A549 (cell line): ENCODE results near the gene BRF1. TPM values are rescaled to one million over a fixed set of nuclear protein-coding genes. Genes with fewer than 3 reads are reported as not detected.

Experiments
- ATAC-seq, 2 experiments: fragments of 200-7000 bp in 1 of 2; fragments of >200 bp in 1 of 2; cut with Nextera tagmentation in 1 of 2; cut with Tn5 transposase in 1 of 2; 3 replicates each; pipeline versions ENCODE4 v1.8.0 to v1.9.1; 2018 to 2020; ENCODE audit warnings: mild to moderate bottlenecking in 1 of 2, moderate library complexity in 1 of 2
- CTCF ChIA-PET: fragments of 300-600 bp; sonication (Branson Sonifier 250); formaldehyde crosslinking; extraction: SDS; loops from one replicate; lab custom pipeline; 2021; ENCODE audit warnings: antibody characterized with exemption, inconsistent platforms; lab: Yijun Ruan, JAX
- POLR2A ChIA-PET: fragments of 350-600 bp; formaldehyde crosslinking; extraction: SDS; loops from one replicate; lab custom pipeline; 2021; ENCODE audit warnings: antibody characterized with exemption, inconsistent platforms; lab: Yijun Ruan, JAX
- DNase-seq, 2 experiments: peaks; one replicate each; pipeline versions ENCODE4 v3.0.0 to v3.0.0-alpha.2; 2011 to 2016; ENCODE audit warnings: low read depth in 1 of 2, low spot score in 1 of 2
- FAIRE-seq: peaks from 2 replicates; lab custom pipeline; 2011; peaks lifted over from hg19 to GRCh38; lab: Jason Lieb, UNC
- H3K27ac ChIP-seq, 2 experiments: fragments of >200 bp; sonication (Bioruptor Twin); formaldehyde crosslinking; 3 replicates each; pipeline ENCODE4 v1.5.1; 2016 to 2017
- H3K4me1 ChIP-seq: fragments of >200 bp; sonication (Bioruptor Twin); formaldehyde crosslinking; 3 replicates; pipeline ENCODE4 v1.6.1; 2016
- H3K4me2 ChIP-seq: fragments of >200 bp; sonication (Bioruptor Twin); formaldehyde crosslinking; 3 replicates; pipeline ENCODE4 v1.6.1; 2016
- H3K4me3 ChIP-seq: fragments of >200 bp; sonication (Bioruptor Twin); formaldehyde crosslinking; 3 replicates; pipeline ENCODE4 v1.5.1; 2016
- H3K9me3 ChIP-seq: fragments of >200 bp; sonication (Bioruptor Twin); formaldehyde crosslinking; 3 replicates; pipeline ENCODE4 v1.6.1; 2016
- ATOH8 ChIP-seq: fragments of 250-450 bp; sonication (Bioruptor Pico); IDR thresholded peaks from 2 replicates; pipeline ENCODE4 v1.5.0; 2020; ENCODE audit warnings: low read depth, mild to moderate bottlenecking, moderate library complexity
- BCL3 ChIP-seq: fragments of >200 bp; sonication (Bioruptor Twin); formaldehyde crosslinking; IDR thresholded peaks from 3 replicates; pipeline ENCODE4 v1.6.1; 2016
- CBX8 ChIP-seq: fragments of 200-600 bp; sonication (generic); IDR thresholded peaks from 2 replicates; pipeline ENCODE4 v1.6.1; 2016
- CEBPB ChIP-seq, 2 experiments: fragments of >200 bp in 1 of 2; sonication (Bioruptor Twin) in 1 of 2; formaldehyde crosslinking in 1 of 2; IDR thresholded peaks; 2 replicates each; pipeline ENCODE4 v1.6.1; 2012 to 2016
- CTCF ChIP-seq: fragments of >200 bp; sonication (Bioruptor Twin); formaldehyde crosslinking; IDR thresholded peaks from 3 replicates; pipeline ENCODE4 v1.5.1; 2016
- E2F6 ChIP-seq: IDR thresholded peaks from 2 replicates; pipeline ENCODE4 v1.6.1; 2012; ENCODE audit warnings: low read depth, borderline replicate concordance
- FOSB ChIP-seq: fragments of 250-450 bp; sonication (Bioruptor Pico); IDR thresholded peaks from 2 replicates; pipeline ENCODE4 v1.5.0; 2020; ENCODE audit warnings: mild to moderate bottlenecking, moderate library complexity
- FOSL2 ChIP-seq, 2 experiments: fragments of 450-650 bp in 1 of 2; fragments of >200 bp in 1 of 2; sonication (Bioruptor Twin) in 1 of 2; formaldehyde crosslinking; IDR thresholded peaks; 2 replicates each; pipeline versions ENCODE4 v1.5.0 to v1.6.1; 2016 to 2020; ENCODE audit warnings: mild to moderate bottlenecking in 1 of 2, moderate library complexity in 1 of 2
- JUN ChIP-seq, 2 experiments: fragments of >200 bp; sonication (Bioruptor Twin); formaldehyde crosslinking; IDR thresholded peaks; 2 replicates in 1 of 2; 3 replicates in 1 of 2; pipeline ENCODE4 v1.6.1; 2016 to 2017
- JUNB ChIP-seq: fragments of >200 bp; sonication (Bioruptor Twin); formaldehyde crosslinking; IDR thresholded peaks from 2 replicates; pipeline ENCODE4 v1.6.1; 2016
- MAFK ChIP-seq: fragments of 450-650 bp; IDR thresholded peaks from 2 replicates; pipeline ENCODE4 v1.6.1; 2014; ENCODE audit not compliant: partially characterized antibody
- NPAS2 ChIP-seq: fragments of 250-450 bp; sonication (Bioruptor Pico); IDR thresholded peaks from 2 replicates; pipeline ENCODE4 v1.8.0; 2022; ENCODE audit warnings: mild to moderate bottlenecking, moderate library complexity, borderline replicate concordance
- NR3C1 ChIP-seq: fragments of >200 bp; sonication (Bioruptor Twin); formaldehyde crosslinking; IDR thresholded peaks from 3 replicates; pipeline ENCODE4 v1.6.1; 2017
- PBX3 ChIP-seq: IDR thresholded peaks from 2 replicates; pipeline ENCODE4 v1.6.1; 2012
- POLR2AphosphoS2 ChIP-seq: conservative IDR thresholded peaks from 2 replicates; pipeline ENCODE4 v1.6.1; 2012; ENCODE audit warnings: low read length, improper control_type of control experiment, inconsistent platforms
- RCOR1 ChIP-seq: fragments of 150-350 bp; IDR thresholded peaks from 2 replicates; pipeline ENCODE4 v1.6.1; 2014; ENCODE audit warnings: antibody characterized with exemption, low read length, low read depth
- REST ChIP-seq: fragments of 200-600 bp; sonication (generic); IDR thresholded peaks from 2 replicates; pipeline ENCODE4 v1.6.1; 2016; ENCODE audit warnings: antibody characterized with exemption, mild to moderate bottlenecking, moderate library complexity
- RNF2 ChIP-seq: fragments of 200-600 bp; sonication (generic); IDR thresholded peaks from 2 replicates; pipeline ENCODE4 v1.6.1; 2016; ENCODE audit warnings: low read depth, mild to moderate bottlenecking, antibody characterized with exemption, moderate library complexity, borderline replicate concordance
- ZSCAN20 ChIP-seq: fragments of 250-450 bp; sonication (Bioruptor Pico); IDR thresholded peaks from 2 replicates; pipeline ENCODE4 v1.8.0; 2022; ENCODE audit warnings: mild to moderate bottlenecking, moderate library complexity
- WGBS: methylation state at CpG from one replicate; pipeline ENCODE4 v1.1.6; 2017; ENCODE audit errors: missing lambda C conversion rate; 5-methylcytosine and 5-hydroxymethylcytosine counted together
- polyA plus RNA-seq, 4 experiments: library from polyadenylated mRNA; depleted of rRNA in 3 of 4; stranded (reverse); fragments of >200 nt; fragmentation: RNase III in 1 of 4; extraction: RNeasy Plus Mini Kit Qiagen cat#74134 plus additional on column Dnase treatment in 1 of 4; gene quantifications; 2 replicates in 3 of 4; 3 replicates in 1 of 4; pipeline ENCODE4 v1.2.3, GENCODE V29; 2011 to 2017

BRF1 gene
- polyA plus RNA-seq, 2 of the 4 experiments (the other 2 are of a cell fraction): 8.5 to 25.7 TPM

GRCh38 chr14:105286759-105287144 is 14.0 kb downstream of the BRF1 start:
- POLR2A ChIA-PET: no interaction called here
- Histone ChIP-seq H3K27ac (no peak overlapping the region), H3K4me3 (no peak overlapping the region), H3K4me2 (no peak overlapping the region), H3K9me3 (no peaks in the 10 kb centered on the region), H3K4me1 (no peaks in the 10 kb centered on the region; the same call in 2 of the 3 replicates)
- WGBS: 96% methylated on average over 8 of the region's 9 CpGs
- CTCF ChIA-PET: no interaction called here
- no peak for ATAC-seq
- DNase-seq: no peak
- FAIRE-seq: no peak
- TF ChIP-seq REST (no peak), PBX3 (no peak), BCL3 (no peak), NPAS2 (CRISPR knock-in tag) (no peak), CBX8 (no peak), RNF2 (no peak), E2F6 (no peak), NR3C1 (no peak)

- ChIA-PET POLR2A (interaction anchor here (1.0 kb wide), 1 partner anchor 16 kb away, joined by 3 read pairs; the partner anchor contains the start of gene BRF1), CTCF (no interaction called here)
- no peak overlapping the region for H3K27ac ChIP-seq
- FAIRE-seq (no peak), DNase-seq (no peak), ATAC-seq (no peak)
- WGBS: 92% methylated on average over 8 of the region's 8 CpGs
- no peak overlapping the region for H3K4me3 ChIP-seq
- H3K9me3 ChIP-seq: no peaks in the 10 kb centered on the region
- no peak overlapping the region for H3K4me2 ChIP-seq
- H3K4me1 ChIP-seq: peaks cover 4% of the 10 kb centered on the region; the same call in 1 of the 3 replicates
- TF ChIP-seq MAFK (no peak), FOSB (no peak), ZSCAN20 (no peak)
These were observed 15.6 kb downstream of the BRF1 start for GRCh38 chr14:105285174-105285573.

- POLR2A ChIA-PET: no interaction called here
- WGBS: 86% methylated on average over 15 of the region's 15 CpGs
- ATAC-seq (no peak), DNase-seq (no peak), FAIRE-seq (no peak)
- H3K4me2 ChIP-seq: no peak overlapping the region
- no peak overlapping the region for H3K4me3 ChIP-seq
- H3K9me3 ChIP-seq: no peaks in the 10 kb centered on the region
- H3K27ac ChIP-seq: no peak overlapping the region
- no peak for TF ChIP-seq RCOR1
- no peak for TF ChIP-seq CTCF
- TF ChIP-seq JUN (IDR thresholded peaks at IDR 0.05): no peak
- TF ChIP-seq CEBPB (IDR thresholded peaks at IDR 0.05): no peak
- TF ChIP-seq ATOH8: no peak
- no peak for TF ChIP-seq JUNB
- no peak for TF ChIP-seq BCL3
- TF ChIP-seq PBX3: no peak
- TF ChIP-seq FOSL2 (IDR thresholded peaks at IDR 0.05): no peak
- no peak for TF ChIP-seq FOSL2 (CRISPR knock-in tag; IDR thresholded peaks at IDR 0.05)
- no peak for TF ChIP-seq POLR2AphosphoS2
- TF ChIP-seq, all 56 proteins: peak for 0
- CTCF ChIA-PET: interaction anchor here (1.5 to 3.2 kb wide), 3 partner anchors 15 to 80 kb away, joined by 4 to 17 read pairs (median 13); no protein-coding TSS in a partner anchor
- H3K4me1 ChIP-seq: peaks cover 4% of the 10 kb centered on the region; the same call in 1 of the 3 replicates
These were observed 16.9 kb downstream of the BRF1 start for GRCh38 chr14:105283899-105284298.
